Measurements from ENCODE around the gene DDX39B. TPM values are rescaled to one million over a fixed set of nuclear protein-coding genes. Genes with fewer than 3 reads are reported as not detected.

The DDX39B gene
- total RNA-seq, 4 donors from 2014 or later: 254 to 449 (median 281) TPM

- H3K27ac ChIP-seq: no peak within 1 kb of the TSS
- no peaks in the 10 kb centered on the region for H3K9me3 ChIP-seq
- no peak within 1 kb of the TSS for H3K4me3 ChIP-seq
- peaks cover 11% of the 10 kb centered on the region for H3K4me1 ChIP-seq
- H3K36me3 ChIP-seq: no peaks in the 10 kb centered on the region
- WGBS: 81% methylated on average over 27 of the region's 27 CpGs
- no peak for TF ChIP-seq POLR2AphosphoS5 (IDR thresholded peaks at IDR 0.05)
- TF ChIP-seq POLR2A (IDR thresholded peaks at IDR 0.05): no peak
- TF ChIP-seq CTCF (IDR thresholded peaks at IDR 0.05): no peak
- no peak for TF ChIP-seq EP300 (IDR thresholded peaks at IDR 0.05)
- H3K27me3 ChIP-seq: peaks cover 3% of the 10 kb centered on the region
- DNase-seq (ENCODE audit: low spot score in 2 of 2): no peak
Measured at GRCh38 chr6:31572041-31572911, 30.5 kb upstream of the DDX39B start, which contains the start of gene LTA. TSS of gene LTA (plus strand) at chr6:31572289. CDS start at chr6:31572743, 454 bp downstream.

- H3K4me1 ChIP-seq: peaks cover 4% of the 10 kb centered on the region
- no peak overlapping the region for H3K4me3 ChIP-seq
- H3K36me3 ChIP-seq: no peaks in the 10 kb centered on the region
- WGBS: 76% methylated on average over 1 of the region's 1 CpG
- no peaks in the 10 kb centered on the region for H3K9me3 ChIP-seq
- TF ChIP-seq CTCF (IDR thresholded peaks at IDR 0.05) (no peak), EP300 (IDR thresholded peaks at IDR 0.05) (no peak), POLR2AphosphoS5 (IDR thresholded peaks at IDR 0.05) (no peak), POLR2A (IDR thresholded peaks at IDR 0.05) (no peak)
- DNase-seq (ENCODE audit: low spot score in 2 of 2): no peak
- H3K27ac ChIP-seq: no peak overlapping the region
- H3K27me3 ChIP-seq: peaks cover 3% of the 10 kb centered on the region
Measured at GRCh38 chr6:31569861-31570536, 28.2 kb upstream of the DDX39B start.

- Histone ChIP-seq H3K27ac (no peak overlapping the region), H3K9me3 (no peaks in the 10 kb centered on the region), H3K4me1 (peaks cover 4% of the 10 kb centered on the region), H3K36me3 (no peaks in the 10 kb centered on the region), H3K27me3 (peaks cover 3% of the 10 kb centered on the region), H3K4me3 (no peak overlapping the region)
- 71% methylated on average over 3 of the region's 3 CpGs for whole genome bisulfite sequencing
- TF ChIP-seq POLR2AphosphoS5 (IDR thresholded peaks at IDR 0.05) (no peak), POLR2A (IDR thresholded peaks at IDR 0.05) (no peak), CTCF (IDR thresholded peaks at IDR 0.05) (no peak), EP300 (IDR thresholded peaks at IDR 0.05) (no peak)
- no peak for DNase-seq (ENCODE audit: low spot score in 2 of 2)
Measured at GRCh38 chr6:31568537-31568961, 26.7 kb upstream of the DDX39B start.

- H3K27me3 ChIP-seq: peaks cover 3% of the 10 kb centered on the region
- H3K4me1 ChIP-seq: peaks cover 7% of the 10 kb centered on the region
- WGBS: 54% methylated on average over 9 of the region's 9 CpGs
- no peak for TF ChIP-seq POLR2AphosphoS5 (IDR thresholded peaks at IDR 0.05)
- TF ChIP-seq EP300 (IDR thresholded peaks at IDR 0.05): no peak
- no peak for TF ChIP-seq CTCF (IDR thresholded peaks at IDR 0.05)
- TF ChIP-seq POLR2A (IDR thresholded peaks at IDR 0.05): no peak
- no peak for DNase-seq (ENCODE audit: low spot score in 2 of 2)
- H3K36me3 ChIP-seq: no peaks in the 10 kb centered on the region
- H3K27ac ChIP-seq: no peak overlapping the region
- no peak overlapping the region for H3K4me3 ChIP-seq
- no peaks in the 10 kb centered on the region for H3K9me3 ChIP-seq
Measured at GRCh38 chr6:31567531-31568370, 25.9 kb upstream of the DDX39B start.

All from suprapubic skin (tissue), 4 donors.